HG03439 (cell line): Measurements from ENCODE around the gene AOAH.

Experiments used
- ATAC-seq: cut with Tn5 transposase; IDR thresholded peaks from one replicate; pipeline ENCODE4 v1.9.1; 2021; ENCODE audit warnings: mild to moderate bottlenecking, moderate library complexity; ENCODE audit not compliant: unreplicated experiment

Gene AOAH

DNA sequence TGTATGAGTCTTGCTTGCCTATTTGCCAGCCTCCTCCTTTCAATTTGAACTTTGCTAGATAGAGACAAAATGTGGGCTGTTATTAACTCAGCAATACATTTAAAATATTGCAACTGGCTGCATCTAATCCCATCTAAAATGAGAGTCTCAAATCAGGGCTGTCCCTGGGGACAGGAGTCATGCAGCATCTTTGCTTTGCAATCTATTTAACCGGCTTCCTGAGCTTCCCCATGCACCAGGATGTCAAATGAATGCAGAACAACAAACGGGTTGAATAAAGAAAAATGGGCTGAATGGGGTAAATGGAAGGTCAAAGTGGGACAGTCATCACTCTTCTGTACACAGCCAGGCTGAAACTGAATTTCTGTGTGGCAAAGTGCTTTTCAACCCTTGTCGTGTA lies 89.2 kb downstream of the AOAH start:
- no peak for ATAC-seq

DNA sequence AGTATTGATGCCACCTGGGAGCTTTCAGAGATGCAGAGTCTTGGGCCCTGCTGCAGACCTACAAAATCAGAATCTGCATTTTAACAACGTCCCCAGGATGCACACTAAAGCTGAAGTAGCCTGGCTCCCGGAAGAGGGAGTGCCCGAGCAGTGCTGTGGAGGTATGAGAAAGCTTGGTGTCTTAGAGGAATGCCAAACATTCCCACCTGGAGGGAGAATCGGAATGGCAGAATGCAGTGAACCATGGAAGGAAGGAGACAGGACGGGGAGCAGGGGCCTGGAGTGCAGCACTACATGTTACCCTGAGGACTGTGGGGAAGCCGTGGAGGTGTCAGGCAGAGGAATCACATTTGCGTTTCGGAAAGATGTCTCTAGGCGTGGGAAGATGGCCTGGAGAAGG lies 90.9 kb downstream of the AOAH start:
- ATAC-seq = no peak

DNA sequence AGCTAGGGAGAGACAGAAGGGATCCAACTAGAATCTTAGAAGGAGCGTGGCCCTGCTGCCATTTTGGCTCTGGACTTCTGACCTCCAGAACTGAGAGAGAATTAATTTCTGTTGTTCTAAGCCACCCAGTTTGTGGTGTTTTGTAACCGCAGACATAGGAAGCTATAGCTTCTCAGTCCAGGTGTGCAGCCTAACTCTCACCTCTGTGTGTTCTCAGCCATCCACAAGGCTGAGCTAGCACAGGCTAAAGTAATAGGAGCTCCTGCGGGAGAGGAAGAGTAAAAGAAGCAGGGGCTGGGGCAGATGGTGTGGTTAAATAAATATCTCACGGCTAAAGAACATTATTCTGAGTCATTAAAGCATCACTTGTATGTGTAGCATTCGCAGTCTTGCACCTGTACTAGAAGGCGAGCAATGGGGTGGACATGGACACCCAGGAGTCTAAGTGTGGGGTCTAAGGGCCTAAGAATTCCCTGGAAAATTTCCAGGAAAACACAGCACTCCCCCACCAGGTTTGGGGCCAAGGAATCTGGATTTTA lies 94.1 kb downstream of the AOAH start:
- no peak for ATAC-seq

DNA sequence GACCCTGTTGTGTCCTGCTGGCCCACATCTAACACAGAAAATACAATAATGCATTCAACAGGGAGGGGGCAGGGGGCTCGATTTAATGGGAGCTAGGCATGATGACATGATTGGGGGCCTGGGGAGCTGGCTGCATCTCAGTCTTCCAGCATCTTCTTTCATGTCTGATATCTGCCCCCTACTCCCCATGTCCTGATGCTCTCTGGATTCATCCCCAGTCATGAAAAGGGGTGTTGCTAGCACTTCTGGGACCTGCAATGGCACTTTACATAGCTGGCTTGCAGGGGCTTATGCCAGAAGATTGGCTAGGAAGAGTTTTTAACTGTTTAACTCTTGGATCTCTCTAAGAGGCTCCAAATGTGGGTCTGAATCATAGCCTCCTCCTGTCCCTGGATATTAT lies 94.9 kb downstream of the AOAH start:
- ATAC-seq = no peak

DNA sequence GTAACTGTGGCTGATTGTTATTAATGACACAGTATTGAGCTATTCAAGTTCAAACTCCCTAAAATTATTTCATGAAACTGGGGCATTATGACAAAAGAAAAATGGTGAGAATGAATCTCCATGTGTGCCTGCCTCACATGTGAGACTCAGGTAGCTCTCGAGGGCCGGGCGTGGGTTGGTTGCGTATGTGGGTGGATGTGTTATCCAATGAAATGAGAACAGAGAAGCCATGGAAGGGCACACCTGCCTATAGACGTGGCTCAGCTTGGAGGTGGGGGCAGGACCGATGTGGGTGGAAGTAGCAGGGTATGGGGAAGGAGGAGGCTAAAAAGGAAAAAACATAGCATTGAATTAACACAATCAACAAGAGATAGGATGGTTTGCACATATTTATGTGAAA lies 96.5 kb downstream of the AOAH start:
- ATAC-seq = no peak

DNA sequence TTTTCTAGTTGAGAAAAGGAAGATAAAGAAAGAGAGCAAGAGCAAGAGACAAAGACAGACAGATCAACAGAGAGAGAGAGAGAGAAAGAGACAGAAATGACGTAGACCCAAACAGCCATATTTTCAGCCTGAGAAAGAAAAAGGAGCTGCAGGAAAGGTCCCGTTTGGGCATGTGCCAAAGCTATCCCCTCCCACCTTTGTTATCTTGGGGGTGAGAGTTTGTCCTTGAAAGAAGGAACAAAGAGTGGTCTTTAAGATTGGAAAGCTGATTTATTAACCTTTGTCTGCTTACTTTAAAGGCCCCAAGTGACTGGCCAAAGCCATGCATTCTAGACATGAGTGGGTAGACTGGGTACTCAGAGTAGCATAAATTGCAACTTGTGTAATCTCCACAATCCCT lies 98.2 kb downstream of the AOAH start:
- ATAC-seq = no peak

DNA sequence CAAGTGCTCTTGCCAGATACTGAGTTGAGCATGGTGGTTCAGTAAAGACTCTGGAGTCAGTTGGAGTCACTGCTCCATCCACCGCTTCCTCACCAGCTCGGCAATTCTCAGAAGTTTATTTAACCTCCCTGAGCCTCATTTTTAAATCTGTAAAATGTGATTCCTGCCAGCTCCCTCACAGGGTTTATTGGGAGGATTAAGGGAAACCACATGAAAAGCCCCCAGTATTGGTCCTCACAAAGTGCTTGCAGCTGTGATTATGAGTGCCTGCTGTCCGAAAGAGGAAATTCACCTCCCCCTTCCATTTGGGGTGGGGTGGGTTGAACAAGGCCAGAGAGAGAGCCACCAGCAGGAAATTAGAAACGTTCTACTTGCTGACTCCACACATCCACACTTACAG lies 99.0 kb downstream of the AOAH start:
- ATAC-seq = no peak

DNA sequence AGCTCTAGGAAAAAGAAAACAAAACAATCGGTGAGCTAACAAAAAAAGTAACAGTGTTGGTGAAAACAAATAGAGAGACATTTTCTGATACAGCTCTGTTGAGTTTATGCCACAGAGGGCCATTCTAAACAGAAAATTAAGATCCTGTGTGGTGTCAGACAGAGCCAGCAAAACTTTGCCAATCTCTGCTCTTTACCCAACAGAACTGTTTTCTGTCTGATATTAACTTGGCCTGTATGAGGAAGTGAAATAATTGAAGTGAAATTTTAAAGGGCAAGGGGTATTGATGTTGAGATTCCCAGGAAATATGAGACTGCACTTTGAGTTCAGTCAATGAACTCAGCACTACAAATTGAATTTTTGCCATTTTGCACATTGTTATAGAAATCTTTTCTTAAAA lies 101.0 kb downstream of the AOAH start:
- no peak for ATAC-seq

DNA sequence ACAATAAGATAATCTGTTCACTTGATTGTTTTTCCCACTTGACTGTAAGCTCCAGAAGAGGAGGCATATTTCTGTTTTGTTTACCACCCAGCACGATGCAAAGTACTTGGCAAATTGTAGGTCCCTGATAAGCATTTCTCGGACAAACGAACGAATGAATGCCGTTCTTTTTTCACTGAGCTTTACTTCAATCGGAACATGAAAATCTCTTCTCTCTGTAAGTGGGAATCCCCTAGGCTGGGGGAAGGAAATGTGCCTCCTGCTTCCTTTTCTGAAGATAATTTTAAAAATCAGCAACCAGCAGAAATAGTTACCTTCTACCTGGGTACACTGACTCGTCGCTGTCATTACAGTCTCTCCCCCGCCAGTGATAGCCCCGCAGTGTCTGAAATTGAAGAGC lies 102.9 kb downstream of the AOAH start:
- no peak for ATAC-seq

DNA sequence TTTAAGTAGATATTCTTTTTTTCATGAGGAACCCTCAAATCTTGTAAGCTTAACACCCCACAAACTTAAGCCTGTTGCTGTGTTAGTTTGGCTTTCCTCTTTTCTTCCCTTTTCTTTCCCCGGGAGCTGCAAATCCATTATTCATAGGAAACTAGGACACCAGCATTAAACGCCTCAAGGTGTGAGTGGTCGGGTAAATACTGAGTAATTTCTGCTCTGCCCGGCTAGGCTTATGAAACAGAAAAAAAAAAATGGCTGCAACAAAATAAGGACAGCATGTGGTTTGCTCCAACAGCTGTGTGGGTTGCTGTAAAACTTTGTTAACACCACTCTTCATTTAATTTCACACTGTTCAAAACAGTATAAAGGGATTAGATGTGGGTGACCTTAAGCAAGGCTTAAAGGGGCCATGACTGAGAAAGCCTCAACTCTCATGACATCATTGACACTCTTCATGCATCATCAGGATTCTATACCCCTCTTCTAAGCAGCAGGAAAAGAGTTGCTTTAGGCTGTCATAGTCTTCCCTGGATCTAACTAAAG lies 104.1 kb downstream of the AOAH start:
- no peak for ATAC-seq

DNA sequence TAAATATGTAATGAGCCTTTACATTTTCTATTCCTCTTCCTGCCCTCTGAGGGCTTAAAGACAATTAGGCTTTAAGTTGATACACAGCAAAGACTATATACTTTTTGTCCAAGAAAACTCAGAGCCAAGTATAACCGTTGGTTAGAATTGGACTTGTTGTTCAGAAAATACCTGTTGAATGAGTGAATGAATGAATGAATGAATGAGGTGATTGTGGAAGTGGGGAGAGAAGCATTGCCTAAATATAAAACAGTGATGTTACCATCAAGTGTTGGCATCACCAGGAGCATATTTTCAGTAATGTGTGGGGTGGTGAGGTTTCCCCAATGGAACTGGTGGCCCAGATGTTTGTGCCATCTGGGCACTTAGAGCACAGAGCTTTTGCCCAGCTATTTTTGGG lies 106.9 kb downstream of the AOAH start:
- no peak for ATAC-seq

DNA sequence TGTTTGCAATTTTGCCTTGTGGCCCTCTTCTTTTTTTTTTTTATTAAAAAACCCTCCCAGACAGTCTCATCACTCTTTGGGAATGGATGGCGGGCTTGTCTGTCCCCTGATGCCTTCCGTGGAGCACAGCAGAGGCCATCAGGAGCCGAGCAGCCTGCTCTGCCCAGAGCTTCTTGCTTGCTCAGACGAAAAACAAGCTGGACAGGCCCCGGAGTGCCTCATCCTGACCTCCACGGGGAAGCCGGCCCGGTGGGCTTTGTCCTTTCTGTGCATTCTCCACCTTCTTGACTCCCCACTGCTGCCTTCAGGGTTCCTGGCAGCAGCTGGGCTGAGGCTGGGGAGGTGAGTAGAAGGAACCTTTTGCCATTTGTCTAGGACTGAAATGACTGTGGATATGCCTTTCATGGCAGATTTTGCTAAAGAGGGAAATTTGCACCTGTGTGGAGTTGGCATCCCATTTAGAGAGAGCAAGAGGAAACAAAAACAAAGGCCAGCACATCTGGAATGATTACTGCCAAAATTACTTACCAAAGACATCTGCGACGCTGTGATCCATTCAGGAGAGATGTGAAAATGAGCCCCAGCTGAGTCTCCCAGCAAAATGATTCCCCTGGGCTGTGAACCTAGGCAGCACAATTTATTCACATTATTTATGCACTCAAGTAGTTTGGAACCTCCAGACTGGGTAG lies 108.3 kb downstream of the AOAH start:
- ATAC-seq = no peak

DNA sequence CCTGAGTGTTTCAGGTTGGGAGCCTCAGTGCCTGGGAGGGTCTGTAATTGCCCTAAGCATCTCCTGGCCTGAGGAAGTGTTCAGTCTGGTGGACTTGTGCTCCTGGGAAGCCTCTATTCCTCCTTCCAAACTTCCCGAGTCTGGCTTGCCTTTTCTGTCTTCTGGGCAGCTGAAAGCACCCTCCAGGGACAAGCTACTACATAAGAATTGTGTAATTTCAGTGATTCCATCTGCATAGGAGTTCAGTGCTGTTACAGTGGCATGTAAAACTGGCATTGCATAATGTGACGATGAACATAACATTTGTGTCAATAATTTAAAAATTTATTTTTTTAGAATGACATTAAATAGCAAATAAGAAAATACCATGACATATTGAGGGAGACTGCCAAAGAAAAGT lies 109.3 kb downstream of the AOAH start:
- no peak for ATAC-seq

DNA sequence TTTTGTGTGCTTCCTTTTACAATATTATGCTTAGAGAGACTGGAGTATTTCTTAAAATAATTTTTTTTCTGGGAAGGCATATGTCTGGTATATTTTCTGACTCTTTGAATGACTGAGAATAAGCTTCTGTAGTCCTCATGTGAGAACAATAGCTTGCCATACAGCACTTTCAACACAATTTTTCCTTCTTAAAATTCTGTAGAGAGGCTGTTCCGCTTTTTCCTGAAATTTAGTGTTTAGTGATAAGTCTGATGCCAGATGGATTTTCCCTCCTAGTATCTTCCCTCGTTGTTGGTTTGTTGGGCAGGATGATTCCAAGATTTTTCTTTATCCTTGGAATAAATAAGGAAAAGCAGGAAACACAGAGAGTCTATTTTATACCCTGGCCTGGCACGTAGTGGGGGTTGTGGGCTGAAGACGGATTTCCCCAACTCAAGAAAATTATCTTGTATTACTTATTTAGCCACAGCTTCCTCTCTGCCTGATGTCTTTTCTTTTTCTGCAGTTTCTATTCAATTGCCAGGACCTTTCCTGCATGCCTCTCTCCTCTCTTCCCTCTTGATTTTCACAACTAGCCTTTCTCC lies 111.2 kb downstream of the AOAH start:
- no peak for ATAC-seq

DNA sequence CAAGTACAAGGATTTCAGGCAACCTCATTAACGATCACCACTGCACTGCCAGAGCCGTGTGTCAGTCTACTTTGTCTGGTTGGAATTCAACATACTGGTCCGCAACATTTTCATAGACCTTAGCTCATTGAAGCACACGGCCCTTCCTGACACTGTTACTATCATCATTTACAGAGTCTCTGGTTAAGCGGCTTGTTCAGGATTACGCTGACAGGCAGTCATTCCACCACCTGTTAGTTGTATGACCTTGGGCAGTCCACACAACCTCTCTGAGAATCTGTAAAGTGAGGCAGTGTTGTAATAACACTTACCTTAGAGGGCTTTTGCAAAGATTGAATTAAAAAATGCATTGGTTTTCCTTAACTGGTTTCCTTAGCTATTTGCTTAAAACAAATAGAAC lies 112.6 kb downstream of the AOAH start:
- ATAC-seq = no peak

DNA sequence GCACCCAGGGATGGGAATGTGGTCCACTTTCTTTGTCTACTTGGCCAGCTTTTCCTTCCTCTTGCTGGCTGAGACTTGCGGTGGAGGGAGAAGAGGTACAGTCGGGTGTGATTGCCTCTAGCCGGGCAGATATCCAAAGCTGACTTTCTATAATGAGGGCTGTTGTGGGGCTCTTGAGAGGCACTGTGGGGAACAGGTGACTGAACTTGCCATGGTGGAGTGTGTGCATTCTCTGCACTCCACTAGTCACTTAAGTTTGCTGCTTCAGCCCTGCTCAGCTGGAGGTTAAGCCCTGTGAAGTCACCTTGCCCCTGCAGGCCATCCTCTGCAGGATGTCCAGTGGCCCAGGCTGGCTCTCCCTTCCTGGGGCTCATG lies 116.6 kb downstream of the AOAH start:
- no peak for ATAC-seq

DNA sequence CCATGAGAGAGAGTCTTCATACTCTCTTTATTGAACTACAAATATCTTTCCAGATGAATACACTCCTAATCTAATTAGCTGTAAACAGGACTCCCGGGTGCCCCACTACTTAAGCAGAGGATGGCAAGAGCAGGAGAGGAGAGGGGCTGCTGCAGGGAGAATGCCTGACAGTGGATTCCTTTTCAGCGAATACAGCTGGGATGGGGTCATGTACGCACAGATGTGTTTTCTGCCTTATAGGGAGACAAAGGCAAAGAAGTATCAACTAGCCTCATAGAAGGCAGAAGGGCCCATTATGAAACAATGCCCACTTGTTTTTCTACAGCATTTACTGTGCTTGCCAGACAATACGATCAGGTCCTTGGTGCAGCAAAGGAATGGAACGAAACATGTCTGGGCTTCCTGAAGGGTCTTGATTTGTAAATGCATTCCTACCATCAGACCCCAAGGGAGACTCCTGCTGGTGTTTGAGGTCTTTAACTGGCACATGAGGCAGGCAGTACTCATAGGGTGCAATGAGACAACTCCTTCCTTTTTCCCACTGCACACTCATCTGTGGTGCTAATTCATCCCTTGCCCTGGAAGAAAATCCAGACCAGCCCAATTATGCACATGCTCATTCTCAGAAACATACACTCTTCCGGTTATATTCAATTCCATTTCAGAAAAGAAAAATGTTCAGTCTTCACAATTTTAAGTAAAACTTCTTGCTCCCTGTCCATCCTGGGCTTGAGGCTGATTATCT lies 117.1 kb downstream of the AOAH start:
- no peak for ATAC-seq

DNA sequence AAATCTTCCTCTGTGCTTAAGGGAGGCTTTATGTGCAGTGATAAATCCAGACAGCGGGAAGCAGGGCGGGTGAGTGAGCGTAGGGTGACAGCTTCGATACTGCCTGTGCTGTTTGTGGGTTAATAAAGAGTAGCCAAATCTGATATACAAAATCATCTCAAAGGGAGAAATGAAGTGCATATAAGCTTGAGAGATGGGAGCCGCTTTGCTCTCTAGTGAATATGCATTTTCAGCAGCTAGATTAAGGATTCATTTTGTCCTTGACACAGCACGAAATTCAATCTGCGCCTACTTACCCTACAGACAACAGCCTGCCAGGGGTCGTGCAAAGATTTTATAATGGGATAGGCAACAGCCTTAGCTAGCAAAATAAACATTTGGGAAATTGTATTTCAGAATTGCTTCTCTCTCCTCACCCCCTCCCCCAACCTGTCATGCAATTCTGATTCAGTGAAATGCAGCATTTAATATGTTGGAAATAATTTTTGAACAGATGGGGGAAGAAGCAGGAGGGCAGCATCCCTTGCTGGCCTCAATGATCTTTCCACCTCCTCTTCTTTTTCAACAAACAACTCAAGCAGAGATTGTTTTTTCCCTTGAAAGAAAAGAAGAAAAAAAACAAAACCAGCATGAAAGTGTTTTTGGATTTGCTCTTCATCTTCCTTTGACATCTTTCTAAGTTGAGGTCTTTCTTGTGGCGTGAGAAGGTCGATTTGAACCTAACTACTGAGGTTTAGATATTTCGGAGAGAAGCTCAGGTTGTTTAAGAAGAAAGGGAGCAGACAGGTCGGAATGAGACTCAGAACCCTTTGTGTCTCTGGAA lies 117.9 kb downstream of the AOAH start:
- no peak for ATAC-seq

DNA sequence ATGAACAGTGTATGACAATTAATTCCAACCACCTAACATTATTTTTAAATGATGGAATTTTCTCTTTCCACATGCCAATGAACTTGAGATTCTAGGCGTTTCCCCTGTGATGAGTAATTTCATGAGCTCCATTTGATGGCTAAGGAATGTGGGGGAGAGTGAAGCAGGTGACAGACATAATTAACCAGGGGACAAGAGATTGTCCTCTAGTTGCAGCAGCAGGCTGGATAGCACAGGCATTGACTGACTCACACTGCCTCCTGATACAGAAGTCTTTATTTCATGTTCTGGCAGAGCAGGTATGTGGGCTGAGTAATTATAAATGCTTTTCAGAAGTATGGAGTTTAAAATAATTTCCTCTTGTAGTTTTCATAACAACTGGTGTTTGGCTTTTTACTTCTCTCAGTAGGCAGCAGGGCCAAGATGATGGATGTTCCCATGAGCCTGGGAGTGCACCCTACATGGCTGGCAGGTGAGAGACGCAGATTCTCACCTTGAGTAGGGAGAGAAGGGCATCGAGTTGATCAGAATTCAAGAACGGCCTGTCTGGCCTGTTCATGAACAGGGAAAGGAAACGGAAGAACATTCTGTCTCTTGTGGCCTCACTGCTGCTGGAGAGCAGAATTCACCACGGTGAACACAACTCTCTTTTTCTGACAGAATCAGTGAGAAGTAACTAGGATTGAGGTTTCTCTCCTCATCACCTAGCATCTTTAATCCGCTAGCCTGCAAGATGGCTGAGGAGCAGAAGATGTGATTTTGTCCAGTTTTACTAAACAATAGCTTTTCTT lies 118.8 kb downstream of the AOAH start:
- ATAC-seq = no peak

DNA sequence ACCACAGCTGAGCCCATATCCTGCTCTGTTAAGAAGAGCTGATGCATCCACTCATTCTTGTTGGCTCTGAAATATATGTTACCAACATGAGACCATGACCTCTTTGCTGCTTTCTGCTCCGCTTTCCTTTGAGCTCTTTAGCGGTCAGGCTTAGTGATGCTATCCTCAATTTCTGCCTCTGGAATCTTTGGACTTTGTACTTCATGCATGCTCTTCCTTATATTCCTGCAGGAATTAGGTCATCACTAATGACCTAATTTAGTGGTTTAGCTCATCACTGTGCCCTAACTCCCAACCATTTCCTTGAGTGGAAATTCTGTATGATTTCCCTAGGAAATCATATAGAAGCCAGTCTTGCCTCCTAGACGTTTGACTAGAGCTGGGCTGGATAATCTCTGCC lies 119.5 kb downstream of the AOAH start:
- no peak for ATAC-seq
